Non-pigmented ciliary epithelial cell (primary cell): ENCODE results near the gene SQSTM1.
"Not testable (repeated sequence)": the region's sequence is repeated elsewhere in the genome, so short reads cannot be mapped to it uniquely, and the experiment has no call there.

Source experiments
- DNase-seq: peaks from one replicate; pipeline ENCODE4 v3.0.0-alpha.2; 2010; ENCODE audit warnings: low read depth

The SQSTM1 gene

GRCh38 chr5:179820483-179821297 lies at the start of gene SQSTM1:
Gene SQSTM1, plus strand, starts transcription at chr5:179820905. Its CDS starts 32 bp downstream, at chr5:179820937.
- no peak for DNase-seq

- no peak for DNase-seq
These were observed 49.3 kb upstream of the SQSTM1 start for GRCh38 chr5:179771311-179771895.

GRCh38 chr5:179772351-179772750 lies 48.4 kb upstream of the SQSTM1 start:
- no peak for DNase-seq

- DNase-seq = no peak
These were observed 47.0 kb upstream of the SQSTM1 start for GRCh38 chr5:179773686-179774040.

GRCh38 chr5:179774442-179774841 lies 46.3 kb upstream of the SQSTM1 start:
- no peak for DNase-seq

GRCh38 chr5:179776411-179776938 lies 44.2 kb upstream of the SQSTM1 start:
- no peak for DNase-seq

- DNase-seq = no peak
These were observed 43.2 kb upstream of the SQSTM1 start for GRCh38 chr5:179777456-179777855.

GRCh38 chr5:179777909-179778308 lies 42.8 kb upstream of the SQSTM1 start:
- DNase-seq = no peak

GRCh38 chr5:179778591-179778990 lies 42.1 kb upstream of the SQSTM1 start:
- DNase-seq = no peak

- DNase-seq = no peak
These were observed 40.9 kb upstream of the SQSTM1 start for GRCh38 chr5:179779826-179780225.

- no peak for DNase-seq
These were observed 40.3 kb upstream of the SQSTM1 start for GRCh38 chr5:179780362-179780761.

- DNase-seq = no peak
These were observed 38.9 kb upstream of the SQSTM1 start for GRCh38 chr5:179781846-179782245.

- DNase-seq = no peak
These were observed 37.6 kb upstream of the SQSTM1 start for GRCh38 chr5:179783128-179783527.

GRCh38 chr5:179786861-179787260 lies 33.8 kb upstream of the SQSTM1 start:
- DNase-seq = no peak

GRCh38 chr5:179788193-179788854 lies 32.4 kb upstream of the SQSTM1 start:
- no peak for DNase-seq

- DNase-seq = not testable (repeated sequence)
These were observed 31.4 kb upstream of the SQSTM1 start for GRCh38 chr5:179789278-179789677.

GRCh38 chr5:179791881-179792611 lies 28.7 kb upstream of the SQSTM1 start:
- no peak for DNase-seq

GRCh38 chr5:179792612-179793467 lies 27.9 kb upstream of the SQSTM1 start:
- no peak for DNase-seq

- no peak for DNase-seq
These were observed 27.1 kb upstream of the SQSTM1 start, which contains the start of gene LTC4S for GRCh38 chr5:179793468-179794139. Gene LTC4S, plus strand, starts transcription at chr5:179793986. Its CDS starts 95 bp downstream, at chr5:179794081.

- DNase-seq = no peak
These were observed 26.5 kb upstream of the SQSTM1 start for GRCh38 chr5:179794171-179794570.

GRCh38 chr5:179794575-179794974 lies 26.1 kb upstream of the SQSTM1 start:
- no peak for DNase-seq
